Forelimb muscle (tissue), 1 donor: ENCODE results near the gene SH3TC2. TPM values are rescaled to one million over a fixed set of nuclear protein-coding genes. Genes with fewer than 3 reads are reported as not detected.

Experiments used
- DNase-seq: peaks from one replicate; pipeline ENCODE4 v3.0.0-alpha.2; 2013; ENCODE audit warnings: low read depth
- polyA plus RNA-seq: library from polyadenylated mRNA; unstranded; fragments of 120-200 nt; gene quantifications from one replicate; pipeline ENCODE4 v1.2.1, GENCODE V29; 2013; ENCODE audit not compliant: insufficient read length

SH3TC2 gene
- polyA plus RNA-seq, 1 donor: 1.3 TPM

DNA sequence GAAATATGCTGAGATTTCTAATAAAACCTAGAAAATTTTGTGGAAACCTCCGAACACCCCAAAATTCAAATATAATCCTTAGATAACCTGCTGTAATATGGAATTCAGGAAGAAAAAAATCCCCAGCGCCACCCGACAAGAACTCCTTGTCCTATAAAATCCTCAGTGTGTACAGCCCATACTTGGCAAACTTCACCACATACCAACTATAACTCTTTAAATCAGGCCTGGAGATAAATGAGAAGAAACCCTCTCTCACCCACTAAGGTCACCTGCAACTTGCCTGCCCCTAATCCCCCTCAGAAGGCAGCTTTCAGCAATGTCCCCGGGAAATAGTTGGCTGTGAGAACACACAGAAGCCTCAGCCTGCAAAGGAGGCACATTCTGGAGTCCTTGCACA lies 90.5 kb downstream of the SH3TC2 start:
- no peak for DNase-seq

GRCh38 chr5:148970876-148971275 lies 92.0 kb downstream of the SH3TC2 start:
- no peak for DNase-seq

DNA sequence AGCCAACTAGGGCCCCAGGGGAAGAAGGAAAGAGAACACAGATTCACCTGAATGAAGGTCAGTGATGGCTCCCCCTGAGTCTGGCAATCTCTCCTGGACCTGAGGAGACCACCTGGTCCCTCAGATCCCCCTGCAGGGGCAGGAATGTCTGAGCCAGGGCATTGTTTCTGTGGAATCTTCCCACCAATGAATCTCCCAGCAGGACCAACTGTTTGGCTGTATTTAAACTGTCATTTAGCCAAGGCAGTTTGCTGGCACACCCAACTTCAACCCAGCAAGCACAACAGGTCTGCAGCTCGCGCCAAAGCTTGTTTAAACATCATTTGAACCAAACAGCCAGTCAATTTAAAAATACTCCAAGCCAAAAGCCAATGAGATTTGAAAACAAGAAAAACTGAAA lies 92.6 kb downstream of the SH3TC2 start:
- no peak for DNase-seq

- DNase-seq: no peak
Observed at GRCh38 chr5:148969291-148969690, 93.6 kb downstream of the SH3TC2 start.

GRCh38 chr5:148968311-148968710 lies 94.6 kb downstream of the SH3TC2 start:
- DNase-seq: no peak

DNA sequence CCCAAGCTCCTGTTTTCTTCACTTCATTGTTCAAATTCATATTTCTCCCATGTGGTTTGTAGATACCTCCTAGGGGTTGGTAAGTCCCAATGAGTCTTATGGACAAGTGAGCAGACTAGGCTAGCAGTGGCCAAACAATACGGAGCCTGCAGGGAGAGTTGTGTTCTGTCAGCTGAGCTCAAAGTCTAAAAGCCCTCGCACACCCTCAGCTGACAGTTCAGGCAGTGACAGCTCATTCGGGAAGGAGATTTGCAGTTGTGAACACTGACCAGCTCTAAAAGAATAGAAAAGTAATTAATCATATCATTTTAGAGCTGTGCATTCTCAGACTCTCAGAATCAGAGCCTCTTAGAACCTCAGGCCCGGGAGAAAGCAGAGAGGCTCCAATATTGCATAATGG lies 95.1 kb downstream of the SH3TC2 start:
- DNase-seq: no peak

GRCh38 chr5:148966938-148967337 lies 95.9 kb downstream of the SH3TC2 start:
- no peak for DNase-seq

DNA sequence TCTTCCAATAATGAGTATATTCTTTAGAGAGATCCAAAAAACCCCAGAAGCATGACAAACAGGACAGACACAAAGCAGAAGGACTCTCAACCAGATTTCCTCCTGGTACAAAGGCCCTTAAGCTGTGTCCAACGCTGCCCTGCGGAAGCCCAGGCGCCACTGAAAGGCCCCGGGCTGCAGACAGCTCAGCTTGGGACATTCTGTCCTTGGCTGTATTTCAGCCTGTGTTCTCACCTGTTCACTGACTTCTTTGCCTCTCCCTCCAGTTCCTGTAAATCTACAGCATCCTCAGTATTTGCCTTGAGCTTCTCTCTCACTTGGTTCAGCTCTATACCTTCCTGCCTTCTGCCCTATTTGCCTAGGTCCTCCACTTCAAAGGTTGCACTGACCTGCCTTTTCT lies 96.5 kb downstream of the SH3TC2 start:
- no peak for DNase-seq

DNA sequence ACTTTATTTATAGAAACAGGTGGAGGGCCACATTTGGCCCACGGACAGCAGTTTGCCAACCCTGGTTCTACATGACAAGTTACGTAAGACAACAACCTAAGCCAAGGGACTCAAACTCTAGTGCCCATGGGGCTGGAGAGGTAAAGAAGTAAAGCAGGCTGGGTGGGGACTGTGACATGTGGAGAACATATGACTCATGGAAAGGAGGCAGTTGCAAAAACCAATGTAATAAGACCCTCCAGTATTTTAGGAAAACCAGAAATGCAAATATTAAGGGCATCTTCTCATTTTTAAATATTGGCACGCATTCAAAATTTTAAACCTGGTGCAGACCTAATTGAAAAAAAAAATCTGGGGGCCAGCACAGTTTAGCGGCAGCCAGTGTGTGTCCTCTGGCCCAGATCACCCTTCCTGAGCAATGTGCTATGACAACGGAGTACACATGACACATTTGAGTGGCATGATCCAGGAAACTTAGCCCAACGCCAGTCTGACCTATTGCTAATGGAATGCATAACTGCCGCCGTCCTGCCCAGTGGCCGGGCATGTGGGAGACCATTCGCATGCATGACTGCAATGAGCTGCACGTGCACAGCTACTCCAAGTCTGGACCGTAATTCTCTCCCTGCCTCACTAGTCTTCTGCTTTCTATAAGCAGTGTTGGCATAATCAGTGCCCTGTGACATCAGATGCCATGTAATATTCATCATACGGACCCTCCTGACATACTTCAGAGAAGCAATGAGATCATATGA lies 97.2 kb downstream of the SH3TC2 start:
- no peak for DNase-seq

- no peak for DNase-seq
Observed at GRCh38 chr5:148963664-148964063, 99.2 kb downstream of the SH3TC2 start.

- no peak for DNase-seq
Observed at GRCh38 chr5:148962761-148963324, 100.0 kb downstream of the SH3TC2 start.

- no peak for DNase-seq
Observed at GRCh38 chr5:148962200-148962550, 100.7 kb downstream of the SH3TC2 start.

GRCh38 chr5:148961261-148962199 lies 101.3 kb downstream of the SH3TC2 start:
- DNase-seq: no peak

- DNase-seq: no peak
Observed at GRCh38 chr5:148960070-148960769, 102.6 kb downstream of the SH3TC2 start.

DNA sequence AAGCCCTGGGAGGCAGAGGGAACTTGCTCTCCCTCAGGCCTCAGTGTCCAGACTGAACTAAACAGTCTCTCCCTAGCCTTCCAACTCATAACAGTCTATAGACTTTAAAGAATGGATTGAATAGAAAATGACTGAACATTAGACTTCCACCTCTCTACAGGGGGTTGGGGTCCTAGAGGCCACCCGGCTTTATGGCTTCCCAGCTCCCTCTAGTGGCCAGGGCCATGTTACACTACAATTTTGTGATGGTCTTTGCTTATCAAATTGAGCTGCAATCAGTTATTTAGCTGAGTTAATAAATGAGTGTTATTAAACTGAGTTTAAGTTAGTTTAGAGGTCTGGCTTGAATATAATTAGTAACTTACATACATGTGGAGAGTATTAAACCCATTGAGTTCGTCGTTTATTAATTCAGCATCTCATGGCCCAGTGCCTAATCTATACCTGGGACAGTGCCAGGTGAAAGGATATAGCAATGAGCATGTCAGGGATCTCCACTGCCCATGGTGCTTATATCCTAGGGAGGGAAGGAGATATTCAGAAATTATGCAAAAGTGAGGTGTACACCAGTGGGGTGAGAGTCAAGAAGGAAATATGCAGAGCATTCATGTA lies 105.2 kb downstream of the SH3TC2 start:
- DNase-seq: no peak

DNA sequence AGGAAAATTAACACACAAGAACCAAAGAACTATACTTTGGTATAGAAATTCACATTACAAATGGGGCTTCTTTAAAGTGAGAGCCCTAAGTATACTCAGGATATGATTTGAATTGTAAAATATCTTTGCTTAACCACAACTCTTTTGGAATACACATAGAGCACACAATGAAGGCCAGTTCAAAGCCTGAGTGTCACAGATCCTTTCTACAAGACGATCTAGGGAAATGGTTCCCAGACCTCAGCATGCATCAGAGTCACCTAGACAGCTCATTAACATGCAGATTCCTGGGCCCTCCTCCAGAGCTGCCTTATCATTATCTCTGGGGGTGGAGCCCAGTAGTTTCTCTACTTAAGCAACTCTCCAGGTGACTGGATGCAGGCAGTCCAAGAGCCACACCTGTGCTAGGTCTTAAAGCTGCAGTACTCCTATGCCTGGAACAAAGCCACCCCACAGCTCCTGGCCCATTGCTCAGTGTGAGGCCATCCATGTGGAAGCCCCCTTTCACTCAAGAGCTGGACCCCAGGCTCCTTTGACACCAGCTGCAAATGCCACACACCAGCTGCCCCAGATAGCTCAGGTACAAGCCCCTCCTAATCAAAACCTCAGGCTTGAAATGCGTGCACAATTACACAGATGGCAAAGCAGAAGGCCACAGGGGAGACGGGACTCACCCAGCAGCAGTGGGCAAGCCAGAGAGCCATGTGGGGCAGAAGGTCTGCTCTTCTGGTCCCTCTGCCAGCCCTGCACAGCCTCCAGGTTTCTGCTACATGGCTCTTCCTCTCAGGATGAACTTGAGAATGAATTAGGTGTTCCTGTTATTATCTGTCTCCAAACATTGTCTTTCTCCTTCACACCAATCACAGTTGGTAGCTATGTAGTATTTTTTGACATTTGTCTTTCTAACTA lies 106.1 kb downstream of the SH3TC2 start:
- no peak for DNase-seq
